Stimulated activated effector memory CD8-positive, alpha-beta T cell treated with anti-CD3 and anti-CD28 coated beads, Interleukin-12 subunit alpha, Interleukin-12 subunit beta, amount 100 ng/mL, for 72 hours (primary cell): ENCODE data around the gene OBSCN.

ENCODE experiments used
- ATAC-seq: fragments of 150-1000 bp; cut with Tn5 transposase; 2 replicates; pipeline ENCODE4 v1.10.0; 2021
- DNase-seq, 2 donors: peaks; one replicate each; pipeline ENCODE4 v3.0.0; 2021 to 2022; ENCODE audit warnings: low spot score in 2 of 2
- H3K27ac Mint-ChIP-seq: one replicate; pipeline ENCODE4 v1.8.0; 2022; ENCODE audit warnings: mild to moderate bottlenecking, mixed read lengths
- H3K36me3 Mint-ChIP-seq: one replicate; pipeline ENCODE4 v1.8.0; 2022; ENCODE audit warnings: mild to moderate bottlenecking, mixed read lengths
- H3K4me1 Mint-ChIP-seq: one replicate; pipeline ENCODE4 v1.8.0; 2022; ENCODE audit warnings: mixed read lengths
- H3K4me3 Mint-ChIP-seq: one replicate; pipeline ENCODE4 v1.8.0; 2022; ENCODE audit warnings: mild to moderate bottlenecking, mixed read lengths
- H3K9me3 Mint-ChIP-seq: one replicate; pipeline ENCODE4 v1.8.0; 2022; ENCODE audit warnings: mixed read lengths

The OBSCN gene

GRCh38 chr1:228392111-228392936 lies 184.5 kb downstream of the OBSCN start:
- DNase-seq (no peak), ATAC-seq (peak; percentile 3)
- Mint-ChIP-seq H3K9me3 (no peaks in the 10 kb centered on the region), H3K27ac (no peak overlapping the region), H3K4me3 (no peak overlapping the region), H3K4me1 (no peaks in the 10 kb centered on the region), H3K36me3 (peaks cover 48% of the 10 kb centered on the region)

DNA sequence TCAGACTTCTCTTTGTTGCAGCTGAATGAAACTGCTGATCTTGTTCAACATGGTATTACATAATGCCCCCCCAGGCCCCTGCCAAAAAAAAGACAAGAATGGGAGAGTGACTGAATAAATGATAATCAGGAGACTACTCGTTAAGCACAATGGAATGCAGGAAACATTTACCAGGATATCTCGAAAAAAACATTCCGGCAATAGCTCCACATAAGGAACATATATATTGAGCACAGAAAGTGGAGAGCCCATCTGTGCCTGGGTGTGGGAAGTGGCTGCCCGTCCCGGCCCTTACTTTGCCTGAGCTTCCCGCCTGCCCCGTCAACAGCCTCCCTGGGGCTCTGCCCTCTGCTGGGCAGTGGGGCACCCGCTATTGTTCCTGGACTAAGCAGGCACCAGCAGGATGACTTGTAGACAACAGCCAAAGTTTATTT lies 185.4 kb downstream of the OBSCN start:
- Mint-ChIP-seq H3K9me3 (no peaks in the 10 kb centered on the region), H3K27ac (peak overlapping the region; percentile 34), H3K4me1 (no peaks in the 10 kb centered on the region), H3K36me3 (peaks cover 57% of the 10 kb centered on the region), H3K4me3 (no peak overlapping the region)
- DNase-seq (no peak), ATAC-seq (no peak)

DNA sequence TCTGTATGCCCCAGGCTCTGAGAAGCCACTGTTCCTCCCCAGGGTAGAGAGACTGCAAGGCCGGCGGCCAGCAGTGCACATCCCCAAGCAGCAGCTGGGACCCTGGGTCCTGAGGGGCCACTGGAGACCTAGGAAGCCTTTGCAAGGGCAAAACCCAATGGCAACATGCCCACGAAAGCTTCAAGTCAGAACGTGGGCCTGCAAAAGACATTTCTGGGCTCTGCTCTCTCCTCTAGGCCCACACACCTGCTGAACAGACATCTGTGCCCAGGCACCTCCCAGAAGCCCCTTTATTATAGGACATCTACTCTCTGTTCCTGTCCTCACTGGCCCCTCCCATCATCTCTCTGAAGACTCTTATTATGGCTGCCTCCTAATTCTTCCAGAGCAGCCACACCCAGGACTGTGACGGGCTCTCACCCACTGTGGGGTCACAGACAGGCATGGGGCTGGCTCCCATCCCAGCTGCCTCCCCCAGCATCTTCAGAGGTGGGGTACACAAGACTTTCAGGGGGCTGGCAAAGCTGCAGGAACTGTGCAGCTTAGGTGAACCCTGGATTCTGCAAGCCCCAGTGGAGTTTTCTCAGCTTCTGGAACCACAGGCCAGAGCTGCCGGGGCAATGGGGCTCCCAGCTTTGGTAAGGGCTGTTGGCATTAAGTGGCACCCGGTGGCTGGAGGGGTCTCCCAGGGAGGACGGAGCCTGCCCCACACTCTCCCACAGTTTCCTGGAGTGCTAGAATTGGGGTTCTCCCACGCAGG lies 186.1 kb downstream of the OBSCN start:
- peaks cover 64% of the 10 kb centered on the region for H3K36me3 Mint-ChIP-seq

DNA sequence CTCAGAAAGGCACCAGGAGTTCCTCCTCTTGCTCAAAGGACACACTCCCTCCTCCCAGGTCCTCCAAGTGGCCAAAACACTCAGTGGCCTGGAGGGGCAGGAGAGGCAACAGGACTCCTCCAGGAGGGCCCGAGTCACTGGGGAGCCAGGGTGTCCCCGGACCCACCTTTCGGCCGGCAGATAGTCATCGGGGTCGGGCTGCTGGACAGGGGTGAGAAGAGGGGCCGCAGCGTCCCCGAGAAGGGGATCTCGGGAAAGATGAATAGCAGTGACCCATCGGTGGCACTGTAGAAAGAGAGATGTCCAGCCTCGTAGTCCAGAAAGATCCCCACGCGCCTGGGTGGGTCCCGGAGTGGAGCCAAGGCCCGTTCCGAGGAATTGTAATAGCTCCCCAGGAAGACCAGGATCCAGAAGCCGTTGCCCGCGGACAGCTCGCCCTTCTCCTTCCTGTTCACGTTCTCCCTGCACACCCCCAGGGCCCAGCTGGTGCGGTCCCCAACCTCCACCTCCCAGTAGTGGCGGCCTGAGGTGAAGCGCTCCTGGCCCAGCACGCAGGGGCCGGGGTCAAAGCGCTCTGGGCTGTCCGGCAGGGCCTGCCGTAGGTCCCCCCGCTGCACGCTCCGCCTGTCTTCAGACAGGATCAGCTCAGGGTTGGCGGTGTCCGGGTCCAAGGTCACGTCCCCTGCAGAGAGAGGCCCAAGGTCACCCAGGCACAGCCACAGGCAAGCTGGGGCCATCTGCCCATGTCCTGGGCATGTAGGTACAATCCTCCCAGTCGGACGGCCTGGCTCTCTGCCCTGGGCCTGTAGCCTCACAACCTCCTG lies 186.9 kb downstream of the OBSCN start:
- DNase-seq = no peak
- no peak for ATAC-seq
- Mint-ChIP-seq H3K4me1 (peaks cover 8% of the 10 kb centered on the region), H3K9me3 (no peaks in the 10 kb centered on the region), H3K36me3 (peaks cover 70% of the 10 kb centered on the region), H3K27ac (peak overlapping the region; percentile 34), H3K4me3 (no peak overlapping the region)

More for the DNA sequence above, 186.1 kb downstream of the OBSCN start:
- ATAC-seq = no peak
- no peak overlapping the region for H3K4me3 Mint-ChIP-seq
- H3K9me3 Mint-ChIP-seq = no peaks in the 10 kb centered on the region
- peak overlapping the region; percentile 34 for H3K27ac Mint-ChIP-seq
- DNase-seq = no peak
- peaks cover under 1% of the 10 kb centered on the region for H3K4me1 Mint-ChIP-seq

- H3K4me1 Mint-ChIP-seq = peaks cover 27% of the 10 kb centered on the region
- no peak for DNase-seq
- peak overlapping the region; percentile 79 for H3K27ac Mint-ChIP-seq
- H3K9me3 Mint-ChIP-seq = no peaks in the 10 kb centered on the region
- ATAC-seq = no peak
- H3K36me3 Mint-ChIP-seq = peaks cover 83% of the 10 kb centered on the region
- H3K4me3 Mint-ChIP-seq = no peak overlapping the region
These were observed 189.2 kb downstream of the OBSCN start for GRCh38 chr1:228396770-228397662.

DNA sequence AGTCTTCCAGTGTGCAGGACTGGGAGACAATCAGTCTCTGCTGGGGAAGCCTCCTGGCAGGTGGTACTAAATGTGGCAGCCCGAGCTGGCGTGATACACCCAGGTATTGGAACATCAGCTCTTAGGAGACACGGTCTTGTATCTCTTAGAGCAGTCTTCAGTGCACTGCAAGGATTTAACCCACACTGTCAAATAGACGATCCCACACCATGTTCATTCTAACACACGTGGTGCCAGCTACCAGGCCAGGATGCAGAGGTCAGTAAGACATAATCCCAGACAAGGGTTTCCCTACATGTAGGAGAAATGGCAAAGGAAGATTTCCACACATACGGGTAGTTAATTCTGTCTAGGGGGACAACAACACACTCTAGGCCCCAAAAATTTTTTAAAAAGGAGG lies 190.1 kb downstream of the OBSCN start:
- Mint-ChIP-seq H3K36me3 (peaks cover 93% of the 10 kb centered on the region), H3K27ac (peak overlapping the region; percentile 79), H3K4me1 (peaks cover 37% of the 10 kb centered on the region), H3K9me3 (no peaks in the 10 kb centered on the region), H3K4me3 (no peak overlapping the region)
- no peak for DNase-seq
- ATAC-seq = no peak

DNA sequence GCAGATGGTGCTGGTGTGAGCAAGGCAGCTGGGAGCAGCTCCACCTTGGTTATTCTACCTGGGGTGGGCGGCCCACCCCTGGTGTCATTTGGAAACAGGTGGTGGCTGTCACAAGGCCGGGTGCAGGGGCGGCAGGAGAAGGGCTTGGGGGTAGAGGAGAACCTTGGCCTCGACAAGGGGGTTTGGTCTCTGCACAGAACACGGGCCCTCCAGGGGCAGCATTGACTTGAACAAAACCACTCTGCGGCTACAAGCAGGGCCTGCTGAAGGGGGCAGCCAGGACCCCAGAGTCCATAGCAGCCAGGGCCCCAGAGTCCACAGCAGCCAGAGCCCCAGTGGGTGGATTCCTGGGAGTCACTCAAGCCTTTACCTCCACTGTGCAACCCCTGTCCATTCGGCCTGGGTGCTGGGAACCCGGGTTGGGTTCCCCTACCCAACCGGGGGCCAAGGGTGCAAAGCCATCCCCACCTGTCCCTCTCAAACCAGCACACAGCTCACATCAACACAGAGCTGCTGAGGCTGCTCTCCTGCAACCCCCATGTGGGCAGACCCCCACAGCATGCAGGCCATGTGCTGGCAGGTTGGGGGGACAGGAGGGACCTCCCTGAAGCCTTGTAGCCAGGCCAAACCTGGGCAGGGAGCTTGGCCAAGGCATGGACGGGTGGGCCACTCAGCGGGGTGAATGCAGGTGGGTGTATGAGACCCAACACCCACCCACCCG lies 191.1 kb downstream of the OBSCN start:
- peaks cover 92% of the 10 kb centered on the region for H3K36me3 Mint-ChIP-seq
- ATAC-seq = no peak
- H3K9me3 Mint-ChIP-seq = no peaks in the 10 kb centered on the region
- no peak for DNase-seq
- H3K27ac Mint-ChIP-seq = peak overlapping the region; percentile 79
- no peak overlapping the region for H3K4me3 Mint-ChIP-seq
- H3K4me1 Mint-ChIP-seq = peaks cover 46% of the 10 kb centered on the region

- Mint-ChIP-seq H3K4me1 (peaks cover 54% of the 10 kb centered on the region), H3K4me3 (no peak overlapping the region), H3K9me3 (no peaks in the 10 kb centered on the region), H3K27ac (peak overlapping the region; percentile 32), H3K36me3 (peaks cover 92% of the 10 kb centered on the region)
- no peak for DNase-seq
- no peak for ATAC-seq
These were observed 191.8 kb downstream of the OBSCN start for GRCh38 chr1:228399531-228400236.

DNA sequence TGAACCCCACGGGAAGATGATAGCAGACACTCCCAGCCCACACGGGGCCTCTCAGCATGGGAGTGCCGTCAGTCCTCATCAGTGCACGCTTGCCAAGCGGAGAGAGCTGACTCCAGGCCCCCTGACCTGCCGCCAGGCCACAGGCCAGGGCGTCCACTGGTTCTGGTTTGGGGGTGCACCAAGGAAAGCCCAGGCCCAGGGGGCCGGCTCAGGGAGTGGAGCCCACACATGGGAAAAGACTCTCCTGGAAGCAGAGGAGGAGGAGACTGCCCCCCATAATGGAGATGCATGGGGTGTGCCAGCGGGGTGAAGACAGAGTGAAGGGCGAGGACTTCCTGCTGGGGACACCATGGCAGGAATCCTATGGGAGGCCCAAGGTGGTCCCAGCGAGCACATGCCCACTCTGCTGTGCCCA lies 192.4 kb downstream of the OBSCN start:
- peaks cover 92% of the 10 kb centered on the region for H3K36me3 Mint-ChIP-seq
- DNase-seq (no peak), ATAC-seq (no peak)
- no peak overlapping the region for H3K4me3 Mint-ChIP-seq
- peaks cover 60% of the 10 kb centered on the region for H3K4me1 Mint-ChIP-seq
- no peaks in the 10 kb centered on the region for H3K9me3 Mint-ChIP-seq
- peak overlapping the region; percentile 32 for H3K27ac Mint-ChIP-seq

DNA sequence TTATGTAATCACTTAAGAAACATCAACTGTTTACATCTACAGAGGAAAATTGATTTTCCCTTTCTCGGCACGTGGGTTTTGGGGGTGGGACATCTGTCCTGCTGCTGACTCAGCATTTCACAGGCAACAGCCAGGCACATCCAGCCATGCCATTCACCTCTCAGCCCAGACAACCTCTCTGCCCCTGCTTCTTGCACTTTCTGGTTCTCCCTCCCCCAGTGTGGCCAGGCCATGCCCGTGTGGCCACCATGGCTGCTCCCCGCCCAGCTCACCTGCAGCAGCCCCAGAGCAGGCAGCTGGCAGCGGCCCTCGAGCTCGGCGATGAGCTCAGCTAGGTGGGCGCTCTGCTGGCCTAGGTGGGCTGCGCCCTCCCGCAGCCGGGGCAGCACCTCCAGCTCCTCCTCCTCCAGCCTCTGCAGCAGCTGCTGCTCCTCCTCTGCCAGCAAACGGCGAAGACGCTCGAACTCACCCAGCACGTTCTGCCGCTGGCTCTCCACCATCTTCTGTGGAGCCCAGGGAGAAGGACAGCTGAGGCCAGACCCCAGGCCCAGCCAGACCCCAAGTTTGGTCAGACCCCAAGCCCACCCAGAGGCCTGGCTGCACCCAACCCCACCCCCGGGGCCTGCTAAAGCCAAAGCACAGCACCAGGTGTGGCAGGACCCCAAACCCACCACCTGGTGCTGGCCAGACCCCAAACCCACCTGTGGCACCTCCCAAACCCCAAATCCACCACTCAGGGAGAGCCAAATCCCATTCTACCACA lies 193.0 kb downstream of the OBSCN start:
- H3K4me1 Mint-ChIP-seq = peaks cover 66% of the 10 kb centered on the region
- H3K36me3 Mint-ChIP-seq = peaks cover 92% of the 10 kb centered on the region
- no peak overlapping the region for H3K4me3 Mint-ChIP-seq
- ATAC-seq (no peak), DNase-seq (no peak)
- no peaks in the 10 kb centered on the region for H3K9me3 Mint-ChIP-seq
- H3K27ac Mint-ChIP-seq = peak overlapping the region; percentile 92

DNA sequence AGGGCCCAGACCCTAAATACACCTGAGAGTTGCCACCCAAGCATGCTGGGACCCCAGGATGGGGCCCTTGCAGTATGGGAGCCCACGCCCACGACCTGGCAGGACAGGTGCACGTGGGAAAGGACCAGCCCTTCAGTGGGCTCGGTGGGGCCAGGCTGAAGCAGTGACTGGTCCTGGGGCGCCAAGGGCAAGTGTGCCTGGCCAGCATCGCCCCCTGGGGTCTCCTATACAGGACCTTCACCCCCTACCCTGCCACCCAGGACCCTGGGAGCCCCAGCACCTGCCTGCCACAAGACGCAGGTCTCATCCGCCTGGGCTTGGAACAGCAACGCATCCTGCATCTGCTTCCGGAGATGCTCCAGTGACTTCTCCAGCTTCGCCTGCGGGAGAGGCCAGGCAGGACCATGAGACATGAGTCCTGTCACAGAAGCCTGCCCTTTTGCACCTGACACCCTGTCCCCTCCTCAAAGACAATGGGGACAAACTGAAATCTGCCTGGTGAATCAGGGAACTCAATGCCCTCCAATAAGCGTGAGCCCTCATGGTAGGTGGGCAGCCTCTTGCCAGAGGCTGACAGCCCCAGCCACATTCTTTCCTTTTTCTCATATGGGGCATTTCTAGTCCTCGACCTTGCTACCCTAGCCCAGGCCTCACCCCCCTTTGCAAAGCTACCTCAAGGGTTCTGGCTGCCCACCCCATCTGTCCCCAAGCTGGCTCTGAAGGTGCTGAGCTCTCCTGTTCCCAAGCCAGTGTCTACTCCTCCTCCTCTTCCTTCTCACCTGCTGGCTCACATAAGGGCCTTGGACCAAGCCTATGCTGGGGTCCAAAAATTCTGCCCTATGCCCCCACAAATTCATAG lies 194.2 kb downstream of the OBSCN start:
- Mint-ChIP-seq H3K4me1 (peaks cover 66% of the 10 kb centered on the region), H3K36me3 (peaks cover 95% of the 10 kb centered on the region)
- DNase-seq = no peak

DNA sequence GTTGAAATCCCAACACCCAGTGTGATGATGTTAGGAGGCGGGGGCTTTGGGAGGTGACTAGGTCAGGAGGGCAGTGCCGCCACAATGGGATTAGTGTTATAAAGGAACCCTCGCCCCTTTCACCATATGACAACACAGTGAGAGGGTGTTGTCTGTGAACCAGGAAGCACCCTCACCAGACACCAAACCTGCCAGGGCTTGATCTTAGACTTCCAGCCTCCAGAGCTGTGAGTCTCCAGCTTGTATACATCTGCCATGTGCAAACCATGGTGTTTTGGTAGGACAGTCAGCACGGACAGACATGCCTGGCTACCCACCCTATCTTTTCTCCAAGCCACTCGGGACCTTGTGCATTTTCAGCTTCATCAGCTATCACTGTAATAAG lies 194.8 kb downstream of the OBSCN start:
- Mint-ChIP-seq H3K9me3 (no peaks in the 10 kb centered on the region), H3K4me1 (peaks cover 66% of the 10 kb centered on the region), H3K36me3 (peaks cover 91% of the 10 kb centered on the region), H3K27ac (peak overlapping the region; percentile 92), H3K4me3 (no peak overlapping the region)
- ATAC-seq = no peak
- no peak for DNase-seq

More for the DNA sequence above, 194.2 kb downstream of the OBSCN start:
- Mint-ChIP-seq H3K9me3 (no peaks in the 10 kb centered on the region), H3K27ac (peak overlapping the region; percentile 92), H3K4me3 (no peak overlapping the region)
- ATAC-seq = no peak
